Muscle of back (tissue), 11 donors: ENCODE results near the gene GPR42. TPM values are rescaled to one million over a fixed set of nuclear protein-coding genes. Genes with fewer than 3 reads are reported as not detected.
"Not testable (repeated sequence)": the region's sequence is repeated elsewhere in the genome, so short reads cannot be mapped to it uniquely, and the experiment has no call there.

Experiments
- DNase-seq, 3 donors: peaks; one replicate each; pipeline versions ENCODE4 v3.0.0 to v3.0.0-alpha.2; 2013
- polyA plus RNA-seq, 10 donors: library from polyadenylated mRNA; unstranded; fragments of 120-200 nt; gene quantifications; one replicate each; pipeline ENCODE4 v1.2.1, GENCODE V29; 2013; ENCODE audit not compliant: insufficient read length in 10 of 10

Gene GPR42
- polyA plus RNA-seq, 10 donors = 0.07 TPM; not detected in 9

- no peak for DNase-seq
Measured at GRCh38 chr19:35346193-35347052, 24.4 kb upstream of the GPR42 start.

- peak in 1 of 3 donors; percentile 29 for DNase-seq
Measured at GRCh38 chr19:35347171-35347929, 23.5 kb upstream of the GPR42 start, which contains the start of gene FFAR1. Gene FFAR1 (plus strand): TSS chr19:35347902. CDS start chr19:35351552, 3,650 bp downstream.

- DNase-seq = no peak
Measured at GRCh38 chr19:35347930-35348298, 23.0 kb upstream of the GPR42 start.

GRCh38 chr19:35348911-35349611 is 21.8 kb upstream of the GPR42 start:
- DNase-seq = no peak

- DNase-seq = no peak
Measured at GRCh38 chr19:35349614-35350521, 21.0 kb upstream of the GPR42 start.

- no peak for DNase-seq
Measured at GRCh38 chr19:35350591-35350990, 20.3 kb upstream of the GPR42 start.

- no peak for DNase-seq
Measured at GRCh38 chr19:35351411-35352176, 19.3 kb upstream of the GPR42 start.

GRCh38 chr19:35352177-35352447 is 18.8 kb upstream of the GPR42 start:
- DNase-seq = no peak

- DNase-seq = peak; percentile 54 to 84 (median 75)
Measured at GRCh38 chr19:35352448-35353304, 18.2 kb upstream of the GPR42 start.

GRCh38 chr19:35353635-35354034 is 17.2 kb upstream of the GPR42 start:
- no peak for DNase-seq

- DNase-seq = no peak
Measured at GRCh38 chr19:35354898-35355297, 16.0 kb upstream of the GPR42 start.

- DNase-seq = no peak
Measured at GRCh38 chr19:35355791-35356460, 14.9 kb upstream of the GPR42 start.

GRCh38 chr19:35357867-35358573 is 12.8 kb upstream of the GPR42 start, which contains the start of gene FFAR3:
Gene FFAR3 (plus strand): TSS chr19:35358460. CDS start chr19:35358891, 431 bp downstream.
- peak; percentile 14 to 54 (median 32) for DNase-seq

GRCh38 chr19:35358834-35359233 is 12.0 kb upstream of the GPR42 start:
- DNase-seq = not testable (repeated sequence)

GRCh38 chr19:35359395-35359794 is 11.5 kb upstream of the GPR42 start:
- not testable (repeated sequence) for DNase-seq

- DNase-seq = not testable (repeated sequence)
Measured at GRCh38 chr19:35360081-35360480, 10.8 kb upstream of the GPR42 start.

GRCh38 chr19:35360880-35361420 is 9.9 kb upstream of the GPR42 start:
- no peak for DNase-seq
